ENCODE measurements around the gene MYO1H. TPM values are rescaled to one million over a fixed set of nuclear protein-coding genes. Genes with fewer than 3 reads are reported as not detected.

MYO1H gene
- total RNA-seq, 1 experiment from 2014 or later = not detected

- intact Hi-C loops (cut with micrococcal nuclease) = no loop called here
- Mint-ChIP-seq H3K4me3 (ENCODE audit: unreplicated experiment) (no peak overlapping the region), H3K4me1 (ENCODE audit: insufficient read depth, unreplicated experiment) (peaks cover 9% of the 10 kb centered on the region), H3K36me3 (ENCODE audit: insufficient read depth, unreplicated experiment) (peaks cover 57% of the 10 kb centered on the region), H3K9me3 (ENCODE audit: unreplicated experiment) (no peaks in the 10 kb centered on the region), H3K27me3 (ENCODE audit: insufficient read depth, unreplicated experiment) (no peaks in the 10 kb centered on the region), H3K27ac (ENCODE audit: low read depth, unreplicated experiment) (no peak overlapping the region)
- no TSS peak for BruUV-seq (replicated peaks)
- POLR2A ChIA-PET = interaction anchor here (0.7 to 1.4 kb wide), 2 partner anchors 14 to 89 kb away, joined by 3 to 4 read pairs; no protein-coding TSS in a partner anchor
- DNase-seq (ENCODE audit: unreplicated experiment) = no peak
- CTCF ChIA-PET = interaction anchor here (0.5 kb wide), 1 partner anchor 9 kb away, joined by 3 read pairs; no protein-coding TSS in a partner anchor
- TF ChIP-seq CTCF (IDR thresholded peaks at IDR 0.05; ENCODE audit: unreplicated experiment) = no peak
Observed at GRCh38 chr12:109493090-109493489, 145.4 kb downstream of the MYO1H start.

- ChIA-PET POLR2A (interaction anchor here (1.4 kb wide), 1 partner anchor 15 kb away, joined by 4 read pairs; no protein-coding TSS in a partner anchor), CTCF (interaction anchor here (0.5 to 2.0 kb wide), 2 partner anchors 24 to 61 kb away, joined by 4 to 6 read pairs; no protein-coding TSS in a partner anchor)
- Mint-ChIP-seq H3K4me1 (ENCODE audit: insufficient read depth, unreplicated experiment) (peaks cover 10% of the 10 kb centered on the region), H3K27me3 (ENCODE audit: insufficient read depth, unreplicated experiment) (no peaks in the 10 kb centered on the region), H3K27ac (ENCODE audit: low read depth, unreplicated experiment) (no peak overlapping the region), H3K9me3 (ENCODE audit: unreplicated experiment) (no peaks in the 10 kb centered on the region), H3K4me3 (ENCODE audit: unreplicated experiment) (no peak overlapping the region), H3K36me3 (ENCODE audit: insufficient read depth, unreplicated experiment) (peaks cover 57% of the 10 kb centered on the region)
- BruUV-seq (replicated peaks) = no TSS peak
- DNase-seq (ENCODE audit: unreplicated experiment) = no peak
- intact Hi-C loops (cut with micrococcal nuclease) = no loop called here
- TF ChIP-seq CTCF (IDR thresholded peaks at IDR 0.05; ENCODE audit: unreplicated experiment) = no peak
Observed at GRCh38 chr12:109493938-109494337, 146.2 kb downstream of the MYO1H start.

GRCh38 chr12:109494348-109494881, 146.7 kb downstream of the MYO1H start:
- peaks cover 57% of the 10 kb centered on the region for H3K36me3 Mint-ChIP-seq (ENCODE audit: insufficient read depth, unreplicated experiment)
- H3K27ac Mint-ChIP-seq (ENCODE audit: low read depth, unreplicated experiment) = no peak overlapping the region
- H3K4me1 Mint-ChIP-seq (ENCODE audit: insufficient read depth, unreplicated experiment) = peaks cover 10% of the 10 kb centered on the region
- H3K4me3 Mint-ChIP-seq (ENCODE audit: unreplicated experiment) = no peak overlapping the region
- CTCF ChIA-PET = interaction anchor here (0.5 to 2.0 kb wide), 4 partner anchors 21 to 119 kb away, joined by 3 to 6 read pairs (median 4); no protein-coding TSS in a partner anchor
- intact Hi-C loops (cut with micrococcal nuclease) = no loop called here
- BruUV-seq (replicated peaks) = no TSS peak
- H3K9me3 Mint-ChIP-seq (ENCODE audit: unreplicated experiment) = no peaks in the 10 kb centered on the region
- DNase-seq (ENCODE audit: unreplicated experiment) = no peak
- no peak for TF ChIP-seq CTCF (IDR thresholded peaks at IDR 0.05; ENCODE audit: unreplicated experiment)
- H3K27me3 Mint-ChIP-seq (ENCODE audit: insufficient read depth, unreplicated experiment) = no peaks in the 10 kb centered on the region
- POLR2A ChIA-PET = interaction anchor here (1.3 kb wide), 1 partner anchor 17 kb away, joined by 7 read pairs; the partner anchor contains the start of genes KCTD10 and UBE3B

- Mint-ChIP-seq H3K9me3 (ENCODE audit: unreplicated experiment) (no peaks in the 10 kb centered on the region), H3K27me3 (ENCODE audit: insufficient read depth, unreplicated experiment) (no peaks in the 10 kb centered on the region), H3K36me3 (ENCODE audit: insufficient read depth, unreplicated experiment) (peaks cover 58% of the 10 kb centered on the region), H3K27ac (ENCODE audit: low read depth, unreplicated experiment) (no peak overlapping the region), H3K4me1 (ENCODE audit: insufficient read depth, unreplicated experiment) (peaks cover 10% of the 10 kb centered on the region), H3K4me3 (ENCODE audit: unreplicated experiment) (no peak overlapping the region)
- BruUV-seq (replicated peaks) = no TSS peak
- no peak for DNase-seq (ENCODE audit: unreplicated experiment)
- no peak for TF ChIP-seq CTCF (IDR thresholded peaks at IDR 0.05; ENCODE audit: unreplicated experiment)
- CTCF ChIA-PET = interaction anchor here (0.8 to 2.0 kb wide), 3 partner anchors 22 to 118 kb away, joined by 3 to 6 read pairs (median 3); no protein-coding TSS in a partner anchor
- intact Hi-C loops (cut with micrococcal nuclease) = no loop called here
- POLR2A ChIA-PET = interaction anchor here (1.3 kb wide), 1 partner anchor 17 kb away, joined by 7 read pairs; the partner anchor contains the start of genes KCTD10 and UBE3B
Observed at GRCh38 chr12:109495012-109495411, 147.3 kb downstream of the MYO1H start.

Measured in MCF 10A (cell line).